Liver (tissue), 3 donors: ENCODE data around the gene ZNF276.

Source experiments
- ATF3 ChIP-seq: IDR thresholded peaks from 2 replicates; pipeline ENCODE4 v1.6.1; 2016; ENCODE audit warnings: antibody characterized with exemption
- CTCF ChIP-seq: fragments of 150-350 bp; IDR thresholded peaks from 2 replicates; pipeline ENCODE4 v1.5.1; 2017; ENCODE audit warnings: improper control_type of control experiment, low read depth, low read length; ENCODE audit not compliant: missing input control
- MAX ChIP-seq: IDR thresholded peaks from 2 replicates; pipeline ENCODE4 v1.6.1; 2016; ENCODE audit warnings: antibody characterized with exemption
- RAD21 ChIP-seq, 2 donors: IDR thresholded peaks; 2 replicates each; pipeline ENCODE4 v1.6.1; 2016; ENCODE audit warnings: antibody characterized with exemption in 2 of 2, mild to moderate bottlenecking in 2 of 2
- donor health status: healthy.
- donor health status: healthy.

- TF ChIP-seq CTCF (no peak), ATF3 (no peak), MAX (no peak), RAD21 (IDR thresholded peaks at IDR 0.05) (no peak)
These were observed 28.0 kb upstream of the ZNF276 start for GRCh38 chr16:89693289-89693731.
